ENCODE results near the gene ZNF613.
"Not testable (repeated sequence)": the region's sequence is repeated elsewhere in the genome, so short reads cannot be mapped to it uniquely, and the experiment has no call there.

The ZNF613 gene

DNA sequence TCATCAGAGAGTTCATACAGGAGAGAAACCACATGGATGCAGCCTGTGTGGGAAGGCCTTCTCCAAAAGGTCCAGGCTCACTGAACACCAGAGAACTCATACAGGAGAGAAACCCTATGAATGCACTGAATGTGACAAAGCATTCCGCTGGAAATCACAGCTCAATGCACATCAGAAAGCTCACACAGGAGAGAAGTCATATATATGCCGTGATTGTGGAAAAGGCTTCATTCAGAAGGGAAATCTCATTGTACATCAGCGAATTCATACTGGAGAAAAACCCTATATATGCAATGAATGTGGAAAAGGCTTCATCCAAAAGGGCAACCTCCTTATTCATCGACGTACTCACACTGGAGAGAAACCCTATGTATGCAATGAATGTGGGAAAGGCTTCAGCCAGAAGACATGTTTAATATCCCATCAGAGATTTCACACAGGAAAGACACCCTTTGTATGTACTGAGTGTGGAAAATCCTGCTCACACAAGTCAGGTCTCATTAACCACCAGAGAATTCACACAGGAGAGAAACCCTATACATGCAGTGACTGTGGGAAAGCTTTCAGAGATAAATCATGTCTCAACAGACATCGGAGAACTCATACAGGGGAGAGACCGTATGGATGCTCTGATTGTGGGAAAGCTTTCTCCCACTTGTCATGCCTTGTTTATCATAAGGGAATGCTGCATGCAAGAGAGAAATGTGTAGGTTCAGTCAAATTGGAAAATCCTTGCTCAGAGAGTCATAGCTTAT, 17.7 kb downstream of the ZNF613 start:
- DNase-seq (ENCODE audit: low read depth), result no peak

DNA sequence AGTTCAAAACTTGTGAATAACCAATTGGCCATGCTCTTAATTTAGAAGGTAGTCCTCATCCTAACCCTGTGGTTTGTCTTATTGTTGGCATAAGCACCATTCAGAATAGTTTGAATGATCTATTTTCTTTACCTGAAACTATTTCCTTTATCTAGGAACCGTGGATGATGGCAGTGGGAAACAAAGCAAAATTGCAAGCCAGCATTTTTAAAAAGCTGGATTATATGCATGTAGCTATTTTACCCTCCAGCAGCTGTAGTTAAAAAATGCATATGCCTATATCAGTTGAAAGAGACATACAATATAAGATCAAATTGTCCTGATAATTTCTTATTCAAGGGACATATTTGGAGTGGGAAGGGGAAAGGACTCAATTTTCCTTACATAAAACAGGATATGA, 19.3 kb downstream of the ZNF613 start:
- no peak for DNase-seq (ENCODE audit: low read depth)

DNA sequence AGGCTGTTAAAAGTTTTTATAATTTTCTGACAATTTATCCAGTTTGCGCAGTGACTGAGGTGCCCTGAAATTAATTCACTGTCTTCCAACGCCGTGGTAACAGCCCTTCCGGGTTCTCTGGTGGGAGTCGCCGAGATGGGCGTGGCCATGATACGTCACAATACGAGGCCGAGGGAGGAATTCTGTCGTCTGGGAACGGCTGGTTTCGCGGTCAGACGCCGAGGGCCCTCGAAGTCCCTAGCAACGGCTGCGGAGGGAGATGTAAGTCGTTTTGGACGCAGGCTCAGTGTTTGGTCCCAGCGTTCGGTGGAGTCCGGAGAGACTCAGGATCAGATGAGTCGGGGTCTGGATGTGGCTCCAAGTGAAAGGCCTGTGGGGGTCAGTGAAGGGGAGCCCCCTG, 21.7 kb downstream of the ZNF613 start:
- peak; percentile 29 for DNase-seq (ENCODE audit: low read depth)

DNA sequence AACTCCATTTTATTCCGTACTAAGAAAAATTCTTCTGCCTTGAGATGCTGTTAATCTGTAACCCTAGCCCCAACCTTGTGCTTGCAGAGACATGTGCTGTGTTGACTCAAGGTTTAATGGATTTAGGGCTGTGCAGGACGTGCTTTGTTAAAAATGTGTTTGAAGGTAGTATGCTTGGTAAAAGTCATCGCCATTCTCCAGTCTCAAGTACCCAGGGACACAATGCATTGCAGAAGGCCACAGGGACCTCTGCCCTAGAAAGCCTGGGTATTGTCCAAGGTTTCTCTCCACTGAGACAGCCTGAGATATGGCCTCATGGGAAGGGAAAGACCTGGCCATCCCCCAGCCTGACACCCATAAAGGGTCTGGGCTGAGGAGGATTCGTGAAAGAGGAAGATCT, 30.6 kb downstream of the ZNF613 start:
- DNase-seq (ENCODE audit: low read depth), result not testable (repeated sequence)

DNA sequence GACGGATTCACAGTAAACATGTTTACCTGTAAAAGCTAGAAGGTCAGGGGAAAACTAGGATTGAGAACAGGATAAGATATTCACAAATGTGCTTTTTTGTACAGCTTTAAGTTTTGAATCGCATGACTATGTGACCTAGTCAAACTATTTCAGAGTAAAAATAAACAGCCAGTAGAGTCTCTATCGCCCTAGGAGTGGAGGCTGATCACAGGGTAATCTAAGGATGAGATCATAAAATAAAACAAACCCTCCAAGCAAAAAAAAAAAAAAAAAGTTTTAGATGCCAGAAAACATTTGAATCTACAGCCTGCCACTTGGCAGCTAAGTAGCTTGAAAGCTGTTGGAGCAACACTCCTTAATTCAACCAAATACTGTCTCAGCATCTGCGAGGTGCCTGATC, 32.5 kb downstream of the ZNF613 start:
- DNase-seq (ENCODE audit: low read depth), result no peak

DNA sequence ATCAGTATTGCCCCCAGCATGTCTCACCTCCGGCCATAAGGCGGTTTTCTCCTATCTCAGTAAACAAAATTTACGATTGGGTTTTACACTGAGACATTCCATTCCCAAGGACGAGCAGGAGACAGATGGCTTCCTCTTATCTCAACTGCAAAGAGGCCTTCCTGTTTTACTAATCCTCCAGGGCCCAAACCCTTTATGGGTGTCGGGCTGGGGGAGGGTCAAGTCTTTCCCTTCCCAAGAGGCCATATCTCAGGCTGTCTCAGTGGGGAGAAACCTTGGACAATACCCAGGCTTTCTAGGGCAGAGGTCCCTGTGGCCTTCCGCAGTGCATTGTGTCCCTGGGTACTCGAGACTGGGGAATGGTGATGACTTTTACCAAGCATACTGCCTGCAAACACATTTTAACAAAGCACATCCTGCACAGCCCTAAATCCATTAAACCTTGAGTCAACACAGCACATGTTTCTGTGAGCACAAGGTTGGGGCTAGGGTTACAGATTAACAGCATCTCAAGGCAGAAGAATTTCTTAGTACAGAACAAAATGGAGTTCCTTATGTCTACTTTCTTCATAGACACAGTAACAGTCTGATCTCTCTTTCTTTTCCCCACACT, 33.5 kb downstream of the ZNF613 start:
- DNase-seq (ENCODE audit: low read depth), result not testable (repeated sequence)

DNA sequence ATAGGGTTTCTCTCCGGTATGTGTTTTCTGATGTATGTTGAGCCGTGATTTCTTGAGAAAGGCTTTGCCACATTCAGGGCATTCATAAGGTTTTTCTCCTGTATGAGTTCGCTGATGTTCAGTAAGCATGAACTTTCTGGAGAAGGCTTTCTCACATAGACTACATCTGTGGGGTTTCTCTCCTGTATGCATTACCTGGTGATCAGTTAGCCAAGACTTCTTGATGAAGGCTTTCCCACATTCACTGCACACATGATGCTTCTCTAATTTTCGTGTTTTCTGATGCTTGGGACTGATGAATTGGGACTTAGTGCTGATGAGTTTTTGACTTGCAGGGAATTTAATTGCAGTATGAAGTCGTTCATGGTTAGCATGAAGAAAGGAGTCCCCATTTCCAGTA, 38.3 kb downstream of the ZNF613 start:
- DNase-seq (ENCODE audit: low read depth), result no peak

DNA sequence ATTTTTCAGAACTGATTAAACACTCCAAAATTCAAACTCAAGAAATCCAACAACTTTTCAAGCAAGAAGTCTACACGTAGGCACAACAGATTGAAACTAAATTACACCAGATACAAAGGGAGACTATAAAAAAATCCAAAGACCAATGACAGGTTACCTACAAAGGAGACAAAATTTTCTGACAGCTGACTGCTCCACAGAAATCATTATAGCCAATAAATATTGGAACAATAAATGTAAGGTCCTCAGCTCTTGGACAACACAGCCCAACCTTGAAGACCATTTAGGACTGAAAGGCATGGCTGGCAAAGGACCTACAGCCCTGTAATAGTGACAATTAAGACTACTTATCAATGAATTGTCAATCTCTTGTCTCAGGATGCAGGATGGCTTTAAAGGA, 43.4 kb downstream of the ZNF613 start:
- no peak for DNase-seq (ENCODE audit: low read depth)

DNA sequence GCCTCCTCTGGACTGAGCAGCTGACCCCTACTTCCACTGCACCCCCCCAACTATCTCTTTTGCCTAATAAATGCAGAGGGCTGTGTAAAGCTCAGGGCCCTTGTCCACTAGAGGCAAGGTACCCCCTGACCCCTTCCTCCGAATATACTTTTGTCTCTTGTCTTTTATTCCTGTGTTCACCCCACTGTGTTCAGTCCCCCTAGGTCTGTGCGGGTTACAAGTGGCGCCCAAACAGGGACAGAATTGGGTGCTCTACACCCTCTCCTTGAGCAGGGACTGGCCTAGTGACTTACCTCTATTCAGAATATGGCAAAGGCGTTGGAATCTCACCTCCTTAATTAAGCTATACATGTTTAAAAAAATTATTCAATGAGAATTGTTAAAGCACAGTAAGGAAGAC, 44.4 kb downstream of the ZNF613 start:
- DNase-seq (ENCODE audit: low read depth), result no peak

DNA sequence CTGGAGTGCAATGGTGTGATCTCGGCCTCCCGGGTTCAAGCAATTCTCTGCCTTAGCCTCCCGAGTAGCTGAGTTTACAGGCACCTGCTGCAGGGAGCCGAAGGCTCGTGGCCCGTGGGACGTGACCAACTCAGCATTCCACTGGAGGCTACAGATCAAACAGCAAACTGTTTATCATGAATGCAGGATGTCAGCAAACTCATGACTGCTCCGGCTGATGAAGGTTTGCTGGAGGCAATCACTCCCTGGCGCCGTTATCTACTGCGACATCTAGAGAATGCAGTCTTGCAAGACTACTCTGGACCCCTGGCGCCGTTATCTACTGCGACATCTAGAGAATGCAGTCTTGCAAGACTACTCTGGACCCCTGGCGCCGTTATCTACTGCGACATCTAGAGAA, 48.5 kb downstream of the ZNF613 start:
- DNase-seq (ENCODE audit: low read depth), result not testable (repeated sequence)

DNA sequence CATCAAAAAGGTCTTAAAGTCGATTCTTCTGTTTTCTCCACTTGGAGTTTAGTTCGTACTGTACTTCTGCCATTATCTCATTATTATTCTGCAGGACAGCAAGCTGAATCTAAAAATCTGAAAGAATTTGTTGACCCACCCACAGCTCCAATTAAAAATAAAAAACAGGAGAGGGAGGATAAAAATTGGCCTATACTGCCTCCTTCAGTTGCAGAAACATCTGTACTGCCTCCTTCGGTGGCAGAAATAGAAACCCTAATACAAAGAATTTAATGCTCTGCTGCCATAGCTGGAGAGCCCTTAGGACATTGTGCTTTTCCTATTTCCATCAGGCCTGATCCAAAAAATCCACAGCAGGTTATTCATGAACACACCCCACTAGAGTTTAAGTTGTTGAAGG, 49.6 kb downstream of the ZNF613 start:
- no peak for DNase-seq (ENCODE audit: low read depth)

DNA sequence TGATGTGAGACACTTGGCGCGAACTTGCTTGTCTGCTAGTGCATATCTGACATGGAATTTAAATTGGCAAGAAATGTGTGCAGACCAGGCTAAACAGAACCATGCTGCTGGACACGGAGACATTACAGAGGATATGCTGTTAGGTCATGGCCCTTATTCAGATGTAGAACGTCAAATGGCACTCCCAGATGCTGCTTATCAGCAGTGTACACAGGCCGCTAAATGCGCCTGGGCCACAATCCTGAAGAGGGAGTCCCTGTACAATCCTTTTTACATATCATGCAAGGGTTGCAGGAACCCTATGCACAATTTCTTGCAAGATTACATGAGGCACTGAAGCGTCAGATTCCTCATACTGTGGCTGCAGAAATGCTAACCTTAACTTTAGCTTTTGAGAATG, 50.1 kb downstream of the ZNF613 start:
- no peak for DNase-seq (ENCODE audit: low read depth)

DNA sequence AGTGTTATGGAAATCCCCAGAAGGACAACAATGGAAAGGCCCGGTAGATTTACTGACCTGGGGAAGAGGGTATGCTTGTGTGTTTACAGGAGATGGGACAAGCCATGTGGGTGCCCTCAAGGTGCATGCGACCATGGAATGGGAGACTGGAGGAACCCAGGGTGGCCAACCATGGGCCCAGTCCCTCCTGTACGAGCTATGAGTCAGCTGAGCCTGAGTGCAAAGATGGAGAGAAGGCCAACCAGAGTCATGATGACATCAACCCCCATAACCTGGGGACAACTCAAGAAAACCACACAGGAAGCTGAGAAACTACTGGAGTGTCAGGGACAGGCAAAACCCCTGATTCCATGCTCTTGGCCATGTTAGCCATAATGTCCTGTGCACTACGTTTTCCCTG, 51.6 kb downstream of the ZNF613 start:
- DNase-seq (ENCODE audit: low read depth), result no peak

DNA sequence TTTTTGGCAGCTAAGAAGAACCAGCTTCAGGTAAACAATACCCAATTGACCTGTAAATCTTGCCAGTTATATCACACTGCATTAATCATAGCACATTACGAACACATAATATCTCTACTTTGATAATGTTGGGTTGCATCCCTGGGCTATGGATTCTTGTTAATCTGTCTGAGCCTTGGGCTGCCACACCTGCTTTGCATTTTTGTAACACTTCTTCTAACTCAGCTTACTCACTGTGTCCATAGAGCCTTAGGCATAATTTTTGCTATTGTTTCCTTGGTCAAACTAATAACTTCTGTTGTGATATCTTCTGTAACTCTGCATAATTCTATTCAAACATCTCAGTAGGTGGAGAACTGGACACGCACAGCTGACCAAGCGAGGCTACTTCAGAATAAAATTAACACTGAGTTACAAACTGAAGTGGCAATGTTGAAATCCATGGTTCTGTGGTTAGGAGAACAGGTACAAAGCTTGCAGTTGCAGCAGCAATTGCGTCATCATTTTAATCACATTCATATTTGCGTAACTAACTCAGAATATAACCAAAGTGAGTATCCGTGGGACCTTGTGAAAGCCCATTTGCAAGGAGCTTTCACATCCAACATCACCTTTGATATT, 53.0 kb downstream of the ZNF613 start:
- DNase-seq (ENCODE audit: low read depth), result peak; percentile 33

DNA sequence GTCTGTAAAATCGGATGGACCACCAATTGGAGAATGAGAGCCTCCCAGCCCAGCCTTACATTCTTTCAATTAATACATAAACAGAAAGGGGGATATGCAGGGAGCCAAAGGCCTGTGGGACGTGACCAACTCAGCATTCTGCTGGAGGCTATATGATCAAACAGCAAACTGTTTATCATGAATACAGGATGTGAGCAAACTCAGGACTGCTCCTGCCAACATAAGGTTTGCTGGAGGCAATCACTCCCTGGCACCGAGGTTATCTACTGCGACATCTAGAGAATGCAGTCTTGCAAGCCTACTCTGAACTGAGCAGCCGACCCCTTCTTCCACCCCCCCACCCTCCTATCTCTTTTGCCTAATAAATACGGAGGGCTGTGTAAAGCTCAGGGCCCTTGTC, 53.7 kb downstream of the ZNF613 start:
- not testable (repeated sequence) for DNase-seq (ENCODE audit: low read depth)

DNA sequence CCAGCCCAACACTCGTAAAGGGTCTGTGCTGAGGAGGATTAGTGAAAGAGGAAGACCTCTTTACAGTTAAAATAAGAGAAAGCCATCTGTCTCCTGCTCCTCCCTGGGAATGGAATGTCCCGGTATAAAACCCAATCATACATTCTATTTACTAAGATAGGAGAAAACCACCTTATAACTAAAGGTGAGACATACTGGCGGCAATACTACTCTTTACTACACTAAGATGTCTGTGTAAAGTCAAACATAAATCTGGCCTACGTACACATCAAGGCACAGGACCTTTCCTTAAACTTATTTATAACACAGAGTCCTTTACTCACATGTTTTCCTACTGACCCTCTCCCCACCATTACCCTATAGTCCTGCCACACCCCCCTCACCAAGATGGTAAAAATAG, 56.1 kb downstream of the ZNF613 start:
- no peak for DNase-seq (ENCODE audit: low read depth)

DNA sequence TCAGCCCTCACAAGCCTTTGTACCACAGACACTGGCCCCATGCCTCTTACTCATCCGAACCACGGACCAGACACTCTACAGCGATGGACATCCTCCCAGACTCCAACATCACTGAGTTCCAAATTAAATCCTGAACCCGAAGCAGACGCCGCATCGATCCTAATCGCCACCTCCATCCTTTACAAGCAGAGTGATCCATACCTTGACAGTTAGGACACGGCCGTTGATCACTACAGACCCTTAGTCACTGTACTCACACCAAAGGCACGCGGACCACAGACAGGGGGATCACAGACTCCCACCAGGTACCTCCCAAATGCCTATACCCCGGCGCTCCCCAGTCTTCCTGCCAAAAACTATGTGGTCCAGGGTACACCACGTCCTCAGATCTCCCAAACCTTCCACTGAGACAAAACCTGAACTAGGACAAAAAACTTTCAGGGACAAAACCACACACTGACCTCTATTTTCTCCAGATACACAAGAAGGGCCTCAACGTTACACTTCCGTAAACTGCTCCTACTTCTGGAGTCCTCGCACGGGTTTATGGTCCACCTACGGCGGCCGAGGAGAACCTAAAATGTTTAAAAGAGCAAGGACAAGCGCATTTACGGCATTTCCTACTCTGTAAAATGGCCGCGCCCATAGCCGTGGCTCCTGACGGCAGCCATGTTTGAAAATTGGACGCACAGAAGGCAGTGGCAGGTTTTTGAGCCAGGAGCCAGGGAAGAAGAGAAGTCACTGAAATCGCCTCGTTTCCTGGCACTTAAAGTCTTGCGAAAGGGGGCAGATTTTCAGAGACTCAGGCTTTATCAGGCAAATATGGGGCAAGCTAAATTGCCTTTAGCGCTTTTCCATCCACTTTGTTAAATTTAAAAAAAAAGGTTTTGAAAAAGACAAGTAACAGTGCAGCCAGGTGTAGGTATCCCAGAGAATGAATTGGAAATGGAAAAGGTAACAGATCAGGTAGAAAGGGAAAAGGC, 59.3 kb downstream of the ZNF613 start, which contains the start of gene ZNF350:
TSS of gene ZNF350 (minus strand) at position 532 of the 983 bp plus-strand sequence. CDS start 12,480 bp downstream, outside the sequence.
- peak; percentile 95 for DNase-seq (ENCODE audit: low read depth)

DNA sequence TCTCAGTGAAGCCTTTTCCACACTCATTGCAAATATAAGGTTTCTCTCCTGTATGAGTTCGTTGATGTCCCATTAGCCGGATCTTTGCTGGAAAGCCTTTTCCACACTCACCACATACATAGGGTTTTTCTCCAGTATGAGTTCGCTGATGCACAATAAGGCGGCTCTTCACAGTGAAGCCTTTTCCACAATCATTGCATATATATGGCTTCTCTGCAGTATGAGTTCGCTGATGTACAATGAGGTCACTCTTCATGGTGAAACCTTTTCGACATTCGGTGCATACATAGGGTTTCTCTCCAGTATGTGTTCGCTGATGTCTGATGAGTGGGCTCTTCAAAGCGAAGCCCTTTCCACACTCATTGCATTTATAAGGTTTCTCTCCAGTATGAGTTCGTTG, 66.2 kb downstream of the ZNF613 start:
- no peak for DNase-seq (ENCODE audit: low read depth)

DNA sequence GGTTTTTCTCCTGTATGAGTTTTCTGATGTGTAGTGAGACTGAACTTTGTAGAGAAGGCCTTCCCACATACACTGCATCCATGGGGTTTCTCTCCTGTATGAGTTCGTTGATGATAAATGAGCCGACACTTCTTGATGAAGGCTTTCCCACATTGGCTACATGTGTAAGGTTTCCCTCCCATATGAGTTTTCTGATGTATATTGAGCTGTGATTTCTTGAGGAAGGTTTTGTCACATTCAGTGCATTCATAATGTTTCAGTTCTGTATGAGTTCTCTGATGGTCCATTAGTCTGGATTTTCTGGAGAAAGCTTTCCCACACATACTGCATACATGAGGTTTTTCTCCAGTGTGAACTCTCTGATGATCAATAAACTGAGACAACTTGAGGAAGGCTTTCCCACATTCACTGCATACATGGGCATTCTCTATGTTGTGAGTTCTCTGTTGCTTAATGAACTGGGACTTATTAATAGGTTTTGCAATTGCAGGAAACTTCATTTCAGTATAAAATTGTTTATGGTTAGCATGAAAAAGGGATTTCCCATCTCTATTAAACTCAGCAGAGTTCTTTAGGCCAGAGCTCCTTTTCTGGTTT, 66.9 kb downstream of the ZNF613 start:
- no peak for DNase-seq (ENCODE audit: low read depth)
